ENCODE data around the gene NUDCD2.
A peak's percentile ranks its signal among the peaks of the same experiment; 100 is the strongest.
"Not testable (repeated sequence)": the region's sequence is repeated elsewhere in the genome, so short reads cannot be mapped to it uniquely, and the experiment has no call there.

The NUDCD2 gene

GRCh38 chr5:163426128-163426527, 33.8 kb downstream of the NUDCD2 start:
- not testable (repeated sequence) for DNase-seq (ENCODE audit: low read depth, low spot score)

- no peak for DNase-seq (ENCODE audit: low read depth, low spot score)
Observed at GRCh38 chr5:163424836-163425235, 35.1 kb downstream of the NUDCD2 start.

GRCh38 chr5:163415673-163416072, 44.2 kb downstream of the NUDCD2 start:
- DNase-seq (ENCODE audit: low read depth, low spot score) = not testable (repeated sequence)

- no peak for DNase-seq (ENCODE audit: low read depth, low spot score)
Observed at GRCh38 chr5:163410505-163410904, 49.4 kb downstream of the NUDCD2 start.

- no peak for DNase-seq (ENCODE audit: low read depth, low spot score)
Observed at GRCh38 chr5:163409384-163409783, 50.5 kb downstream of the NUDCD2 start.

GRCh38 chr5:163408311-163408923, 51.5 kb downstream of the NUDCD2 start:
- DNase-seq (ENCODE audit: low read depth, low spot score) = peak; percentile 17

- no peak for DNase-seq (ENCODE audit: low read depth, low spot score)
Observed at GRCh38 chr5:163407034-163407655, 52.8 kb downstream of the NUDCD2 start.

- no peak for DNase-seq (ENCODE audit: low read depth, low spot score)
Observed at GRCh38 chr5:163404364-163405173, 55.3 kb downstream of the NUDCD2 start.

- no peak for DNase-seq (ENCODE audit: low read depth, low spot score)
Observed at GRCh38 chr5:163402007-163402406, 57.9 kb downstream of the NUDCD2 start.

GRCh38 chr5:163401271-163401670, 58.6 kb downstream of the NUDCD2 start:
- no peak for DNase-seq (ENCODE audit: low read depth, low spot score)

- no peak for DNase-seq (ENCODE audit: low read depth, low spot score)
Observed at GRCh38 chr5:163399923-163400322, 60.0 kb downstream of the NUDCD2 start.

GRCh38 chr5:163397354-163397753, 62.5 kb downstream of the NUDCD2 start:
- DNase-seq (ENCODE audit: low read depth, low spot score) = no peak

- DNase-seq (ENCODE audit: low read depth, low spot score) = not testable (repeated sequence)
Observed at GRCh38 chr5:163396818-163397340, 63.0 kb downstream of the NUDCD2 start.

Data from iPS DF 19.7 (cell line).